Activated T-helper 2 cell treated with anti-CD3 and anti-CD28 coated beads, Interferon-gamma antibody, Interleukin-2, Interleukin-4, amounts not matched to agents 10 μg/mL and 5 μg/mL and 100 μg/mL, durations not matched to agents 14 hours and 24 hours and 36 hours (primary cell): Measurements from ENCODE around the gene PYHIN1. TPM values are rescaled to one million over a fixed set of nuclear protein-coding genes. Genes with fewer than 3 reads are reported as not detected.
"Not testable (repeated sequence)": the region's sequence is repeated elsewhere in the genome, so short reads cannot be mapped to it uniquely, and the experiment has no call there.

Source experiments
- DNase-seq: peaks from one replicate; pipeline ENCODE4 v3.0.0; 2021; ENCODE audit warnings: low spot score
- H3K27ac Mint-ChIP-seq: one replicate; pipeline ENCODE4 v1.8.0; 2021; ENCODE audit warnings: mixed read lengths
- H3K27me3 Mint-ChIP-seq: one replicate; pipeline ENCODE4 v1.8.0; 2021; ENCODE audit warnings: low read depth, mixed read lengths
- H3K36me3 Mint-ChIP-seq: one replicate; pipeline ENCODE4 v1.8.0; 2021; ENCODE audit warnings: low read depth, mixed read lengths
- H3K4me1 Mint-ChIP-seq: one replicate; pipeline ENCODE4 v1.8.0; 2021; ENCODE audit warnings: low read depth, mixed read lengths
- H3K4me3 Mint-ChIP-seq: one replicate; pipeline ENCODE4 v1.8.0; 2021; ENCODE audit warnings: low read depth, mild to moderate bottlenecking, moderate library complexity, mixed read lengths
- H3K9me3 Mint-ChIP-seq: one replicate; pipeline ENCODE4 v1.8.0; 2021; ENCODE audit warnings: mixed read lengths
- intact Hi-C: fragments of 100-400 bp; cut with micrococcal nuclease; formaldehyde crosslinking; loops from one replicate; pipeline ENCODE4 v1.15.1; 2023
- total RNA-seq: library from RNA; stranded (reverse); gene quantifications from 2 replicates; pipeline ENCODE4 v1.2.3, GENCODE V29; 2022

PYHIN1 gene
- total RNA-seq, 1 donor from 2014 or later: 10.0 TPM

DNA sequence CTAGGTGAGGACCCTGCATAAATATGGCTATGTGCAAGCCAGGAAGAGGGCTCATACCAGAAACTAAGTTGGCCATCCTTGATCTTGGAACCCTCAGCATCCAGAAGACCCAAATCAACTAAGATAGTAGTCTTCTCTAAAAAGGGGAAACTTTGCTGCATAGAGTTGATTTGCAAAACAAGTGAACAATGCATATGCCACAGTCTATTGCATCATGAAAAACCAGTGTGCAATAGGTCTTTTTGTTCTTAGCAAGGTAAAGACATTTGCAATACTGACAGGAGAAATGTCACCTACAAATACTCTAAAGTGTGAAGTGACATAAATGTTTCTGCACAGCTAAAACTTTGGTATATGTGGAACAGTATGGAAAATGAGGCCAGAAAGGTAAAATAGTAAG, 76.4 kb downstream of the PYHIN1 start:
- Mint-ChIP-seq H3K27me3 (no peaks in the 10 kb centered on the region), H3K36me3 (peaks cover 66% of the 10 kb centered on the region), H3K27ac (peak overlapping the region; percentile 78), H3K4me3 (peak overlapping the region; percentile 14), H3K4me1 (peaks cover 50% of the 10 kb centered on the region), H3K9me3 (no peaks in the 10 kb centered on the region)
- no peak for DNase-seq
- intact Hi-C loops: loop anchor here (1.0 to 10.0 kb wide), 7 partner anchors 9 to 1873 kb away; partner anchors contain the start of genes ETV3 and PYHIN1

DNA sequence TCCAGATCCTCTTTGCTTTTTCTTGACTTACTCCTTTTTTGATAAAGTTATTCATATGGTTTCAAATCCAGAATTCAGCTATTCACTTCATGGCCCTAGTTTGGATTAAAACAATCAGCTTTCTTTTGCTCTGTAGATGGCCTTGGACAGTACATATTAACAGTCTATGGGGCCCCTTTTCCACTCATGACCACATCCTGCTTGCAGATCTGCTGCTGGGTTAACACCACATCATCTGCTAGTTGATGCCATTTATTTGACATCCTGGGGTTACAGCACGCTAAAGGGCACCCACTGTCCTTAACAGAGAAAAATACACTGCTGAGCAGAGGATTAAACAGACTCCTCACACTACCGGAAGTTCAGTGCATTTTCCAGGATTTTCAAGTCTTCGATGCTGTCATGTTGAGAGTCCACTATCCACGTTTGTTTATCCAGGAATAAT, 77.4 kb downstream of the PYHIN1 start:
- H3K4me1 Mint-ChIP-seq: peaks cover 56% of the 10 kb centered on the region
- H3K4me3 Mint-ChIP-seq: peak overlapping the region; percentile 96
- H3K36me3 Mint-ChIP-seq: peaks cover 74% of the 10 kb centered on the region
- H3K27me3 Mint-ChIP-seq: no peaks in the 10 kb centered on the region
- peak; percentile 64 for DNase-seq
- intact Hi-C loops: loop anchor here (1.0 to 10.0 kb wide), 10 partner anchors 10 to 1874 kb away; partner anchors contain the start of genes ETV3 and PYHIN1
- peak overlapping the region; percentile 99 for H3K27ac Mint-ChIP-seq
- H3K9me3 Mint-ChIP-seq: no peaks in the 10 kb centered on the region

DNA sequence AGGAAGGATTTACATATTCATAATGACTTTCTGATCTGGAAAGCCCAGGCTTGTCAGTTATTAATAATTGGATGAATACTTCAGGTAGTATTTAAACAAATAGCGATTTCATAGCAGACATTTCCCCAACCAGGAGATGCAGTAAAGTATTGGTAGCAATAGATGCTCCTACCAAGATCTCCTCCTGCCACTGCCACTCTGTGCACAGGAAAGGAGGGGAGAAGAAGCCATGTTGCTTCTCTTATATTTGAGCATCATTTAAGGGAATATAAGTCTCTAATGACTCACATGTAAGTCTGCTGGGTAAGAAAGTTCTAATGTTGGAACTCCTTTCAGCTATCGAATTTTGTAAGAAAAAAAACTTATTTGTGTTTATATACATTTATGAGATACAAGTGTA, 77.9 kb downstream of the PYHIN1 start:
- Mint-ChIP-seq H3K4me1 (peaks cover 57% of the 10 kb centered on the region), H3K4me3 (peak overlapping the region; percentile 96), H3K27ac (peak overlapping the region; percentile 99), H3K9me3 (no peaks in the 10 kb centered on the region), H3K36me3 (peaks cover 79% of the 10 kb centered on the region), H3K27me3 (no peaks in the 10 kb centered on the region)
- DNase-seq: no peak
- intact Hi-C loops: loop anchor here (1.0 to 10.0 kb wide), 8 partner anchors 40 to 1874 kb away; partner anchors contain the start of genes ETV3 and PYHIN1

DNA sequence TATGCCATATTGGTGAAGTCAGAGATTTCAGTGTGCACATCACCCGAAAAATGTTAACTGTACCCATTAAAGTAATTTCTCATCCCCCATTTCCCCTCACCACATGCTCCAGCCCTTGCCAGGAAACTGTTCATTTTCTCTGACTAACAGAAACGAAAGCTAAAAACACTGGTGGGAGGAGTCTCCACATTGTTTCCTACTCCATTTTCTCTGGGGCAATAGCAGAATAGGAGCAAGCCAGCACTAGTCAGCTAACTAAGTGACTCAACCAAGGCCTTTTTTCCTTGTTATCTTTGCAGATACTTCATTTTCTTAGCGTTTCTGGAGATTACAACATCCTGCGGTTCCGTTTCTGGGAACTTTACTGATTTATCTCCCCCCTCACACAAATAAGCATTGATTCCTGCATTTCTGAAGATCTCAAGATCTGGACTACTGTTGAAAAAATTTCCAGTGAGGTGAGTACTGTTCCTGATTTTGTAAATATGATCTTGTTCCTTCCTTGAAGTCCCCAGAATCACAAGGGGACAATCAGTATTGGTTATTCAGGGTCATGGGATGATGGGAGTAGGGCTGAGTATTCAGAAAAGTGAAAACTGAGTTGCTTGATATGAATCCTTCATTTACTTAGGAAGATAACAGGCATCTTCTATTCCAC, 78.5 kb downstream of the PYHIN1 start, which contains the start of gene IFI16:
Gene IFI16, plus strand, starts transcription at position 204 of the 658 bp plus-strand sequence. CDS start 4,774 bp downstream, outside the sequence.
- intact Hi-C loops: loop anchor here (1.0 to 10.0 kb wide), 10 partner anchors 41 to 1875 kb away; partner anchors contain the start of genes DCAF8, ETV3 and PYHIN1
- no peaks in the 10 kb centered on the region for H3K9me3 Mint-ChIP-seq
- no peaks in the 10 kb centered on the region for H3K27me3 Mint-ChIP-seq
- H3K4me3 Mint-ChIP-seq: peak within 1 kb of the TSS; percentile 96
- H3K36me3 Mint-ChIP-seq: peaks cover 81% of the 10 kb centered on the region
- peaks cover 57% of the 10 kb centered on the region for H3K4me1 Mint-ChIP-seq
- H3K27ac Mint-ChIP-seq: peak within 1 kb of the TSS; percentile 99
- DNase-seq: peak; percentile 70

DNA sequence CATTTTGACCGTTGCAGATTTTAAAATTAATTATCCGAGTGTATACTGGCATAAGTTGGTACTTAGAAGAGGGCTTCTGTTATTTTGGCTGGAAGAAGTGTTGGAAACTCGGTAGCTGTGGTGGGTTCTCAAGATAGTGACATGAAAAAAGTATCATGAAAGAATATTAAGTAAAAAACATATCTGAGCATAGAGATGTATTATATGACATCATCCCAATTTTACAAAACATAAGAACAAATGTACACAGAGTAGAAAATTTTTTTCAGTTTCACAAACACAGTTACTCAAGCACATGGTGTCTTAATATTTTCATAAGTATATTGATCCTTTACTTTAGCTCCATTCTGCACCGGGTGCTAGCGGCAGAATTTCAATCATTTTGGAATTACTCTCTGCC, 79.0 kb downstream of the PYHIN1 start:
- no peak for DNase-seq
- Mint-ChIP-seq H3K36me3 (peaks cover 83% of the 10 kb centered on the region), H3K4me3 (peak overlapping the region; percentile 96), H3K9me3 (no peaks in the 10 kb centered on the region), H3K4me1 (peaks cover 59% of the 10 kb centered on the region), H3K27ac (peak overlapping the region; percentile 99), H3K27me3 (no peaks in the 10 kb centered on the region)
- intact Hi-C loops: loop anchor here (5.0 kb wide), 2 partner anchors 912 to 1252 kb away; partner anchors contain the start of gene DCAF8

DNA sequence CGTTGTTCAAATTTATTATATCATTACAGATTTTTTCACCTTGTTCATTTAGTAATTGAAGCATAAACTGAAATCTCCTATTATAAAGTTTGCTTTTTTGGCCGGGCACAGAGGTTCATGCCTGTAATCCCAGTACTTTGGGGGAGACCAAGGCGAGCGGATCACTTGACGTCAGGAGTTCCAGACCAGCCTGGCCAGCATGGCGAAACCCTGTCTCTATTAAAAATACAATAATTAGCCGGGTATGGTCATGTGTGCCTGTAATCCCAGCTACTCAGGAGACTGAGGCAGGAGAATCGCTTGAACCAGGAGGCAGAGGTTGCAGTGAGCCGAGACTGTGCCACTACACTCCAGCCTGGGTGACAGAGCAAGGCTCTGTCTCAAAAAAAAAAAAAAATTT, 79.6 kb downstream of the PYHIN1 start:
- not testable (repeated sequence) for H3K27me3 Mint-ChIP-seq, H3K9me3 Mint-ChIP-seq, DNase-seq
- peaks cover 60% of the 10 kb centered on the region for H3K4me1 Mint-ChIP-seq
- H3K4me3 Mint-ChIP-seq: peak overlapping the region; percentile 96
- peak overlapping the region; percentile 99 for H3K27ac Mint-ChIP-seq
- intact Hi-C loops: loop anchor here (5.0 kb wide), 2 partner anchors 911 to 1251 kb away; partner anchors contain the start of gene DCAF8
- H3K36me3 Mint-ChIP-seq: peaks cover 83% of the 10 kb centered on the region

DNA sequence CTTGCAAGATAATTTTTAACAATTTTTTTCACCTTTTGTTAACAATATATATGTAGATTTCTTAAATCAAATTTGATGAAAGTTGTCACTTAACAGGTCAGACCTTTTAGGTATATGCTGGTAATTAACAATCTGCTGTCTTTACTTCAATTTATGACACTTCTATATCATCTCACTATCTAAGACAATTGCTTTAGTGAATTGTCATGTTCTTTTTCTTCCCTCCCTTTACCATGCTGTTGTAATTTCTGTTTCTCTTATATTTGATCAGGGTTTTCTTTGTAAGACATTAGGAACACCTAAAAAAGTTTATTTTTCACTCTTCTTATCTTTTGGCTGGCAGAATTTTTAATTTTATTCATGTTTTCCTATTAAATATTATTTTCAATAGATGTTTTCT, 80.4 kb downstream of the PYHIN1 start:
- peak overlapping the region; percentile 97 for H3K27ac Mint-ChIP-seq
- peak overlapping the region; percentile 88 for H3K4me3 Mint-ChIP-seq
- DNase-seq: no peak
- no peaks in the 10 kb centered on the region for H3K9me3 Mint-ChIP-seq
- intact Hi-C loops: loop anchor here (1.0 to 5.0 kb wide), 3 partner anchors 35 to 1251 kb away; partner anchors contain the start of gene DCAF8
- peaks cover 62% of the 10 kb centered on the region for H3K4me1 Mint-ChIP-seq
- no peaks in the 10 kb centered on the region for H3K27me3 Mint-ChIP-seq
- H3K36me3 Mint-ChIP-seq: peaks cover 83% of the 10 kb centered on the region

DNA sequence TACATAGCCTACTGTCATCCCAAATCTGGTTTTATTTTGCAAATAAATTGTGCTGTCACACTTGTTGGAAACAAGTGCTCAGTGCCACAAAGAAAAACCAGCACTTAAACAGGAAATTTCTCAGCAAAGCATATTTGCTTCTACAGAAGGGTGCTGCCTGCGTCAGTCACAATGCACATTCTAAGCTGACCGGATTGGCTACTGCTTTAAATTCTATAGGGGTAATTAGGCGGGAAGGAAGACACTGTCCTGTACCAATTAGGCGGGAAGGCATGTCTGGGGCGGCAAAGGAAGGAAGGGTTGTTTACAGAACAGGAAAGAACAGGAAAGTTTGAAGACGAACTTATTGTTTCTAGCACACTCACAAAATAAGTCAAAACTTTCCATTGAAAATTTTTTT, 81.1 kb downstream of the PYHIN1 start:
- intact Hi-C loops: loop anchor here (1.0 to 5.0 kb wide), 3 partner anchors 34 to 1250 kb away; partner anchors contain the start of gene DCAF8
- Mint-ChIP-seq H3K4me1 (peaks cover 60% of the 10 kb centered on the region), H3K27ac (peak overlapping the region; percentile 97), H3K36me3 (peaks cover 81% of the 10 kb centered on the region), H3K9me3 (no peaks in the 10 kb centered on the region), H3K4me3 (peak overlapping the region; percentile 88), H3K27me3 (no peaks in the 10 kb centered on the region)
- DNase-seq: peak; percentile 66

DNA sequence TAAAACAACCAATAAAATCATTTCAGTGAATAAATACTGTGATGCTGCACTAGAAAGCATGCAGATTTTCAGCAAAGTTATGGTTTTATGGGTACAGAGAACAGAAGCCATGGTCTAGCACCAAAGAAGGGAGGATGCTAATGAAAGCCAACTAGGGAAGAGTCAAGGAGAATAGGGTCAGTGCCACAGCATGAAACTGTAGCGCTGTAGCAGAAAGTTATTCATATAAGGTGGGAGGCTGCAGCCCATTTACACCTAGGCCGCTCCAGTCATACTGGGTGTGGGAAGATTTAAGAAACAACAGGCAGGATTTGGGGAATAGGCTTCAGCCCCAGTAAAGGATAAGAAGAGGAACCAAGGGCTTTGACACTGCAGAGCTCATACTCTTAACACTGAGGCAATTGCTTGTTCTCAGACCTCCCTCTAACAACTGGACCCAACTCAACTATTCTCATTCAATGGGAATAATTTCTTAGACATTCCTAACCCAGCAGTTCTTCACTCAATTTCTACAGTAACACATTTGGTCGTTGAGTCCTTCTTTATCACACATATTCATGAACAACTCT, 82.7 kb downstream of the PYHIN1 start:
- Mint-ChIP-seq H3K27ac (peak overlapping the region; percentile 97), H3K4me1 (peaks cover 58% of the 10 kb centered on the region), H3K36me3 (peaks cover 84% of the 10 kb centered on the region), H3K27me3 (no peaks in the 10 kb centered on the region), H3K9me3 (no peaks in the 10 kb centered on the region), H3K4me3 (peak overlapping the region; percentile 88)
- no peak for DNase-seq
- intact Hi-C loops: loop anchor here (5.0 kb wide), 2 partner anchors 908 to 1248 kb away; partner anchors contain the start of gene DCAF8

DNA sequence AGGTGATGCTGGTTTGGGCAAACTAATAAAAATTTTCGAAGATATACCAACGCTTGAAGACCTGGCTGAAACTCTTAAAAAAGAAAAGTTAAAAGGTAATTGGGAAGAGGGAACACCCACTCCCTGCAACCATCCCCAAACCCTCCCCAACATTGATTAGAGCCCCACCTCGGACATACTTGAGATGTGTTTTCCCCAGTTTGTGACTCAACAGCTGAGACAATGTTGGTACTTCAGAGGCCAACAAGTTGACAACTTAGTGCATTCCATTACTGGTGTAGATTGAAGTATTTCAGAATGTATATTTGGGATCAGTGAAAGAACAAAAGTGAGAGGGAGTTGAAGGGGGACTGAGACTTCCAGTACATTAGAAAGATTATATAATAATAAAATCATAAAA, 83.5 kb downstream of the PYHIN1 start:
- no peaks in the 10 kb centered on the region for H3K27me3 Mint-ChIP-seq
- peaks cover 88% of the 10 kb centered on the region for H3K36me3 Mint-ChIP-seq
- H3K9me3 Mint-ChIP-seq: no peaks in the 10 kb centered on the region
- peak overlapping the region; percentile 88 for H3K4me3 Mint-ChIP-seq
- intact Hi-C loops: loop anchor here (5.0 kb wide), 2 partner anchors 907 to 1247 kb away; partner anchors contain the start of gene DCAF8
- no peak for DNase-seq
- H3K4me1 Mint-ChIP-seq: peaks cover 59% of the 10 kb centered on the region
- H3K27ac Mint-ChIP-seq: peak overlapping the region; percentile 97

DNA sequence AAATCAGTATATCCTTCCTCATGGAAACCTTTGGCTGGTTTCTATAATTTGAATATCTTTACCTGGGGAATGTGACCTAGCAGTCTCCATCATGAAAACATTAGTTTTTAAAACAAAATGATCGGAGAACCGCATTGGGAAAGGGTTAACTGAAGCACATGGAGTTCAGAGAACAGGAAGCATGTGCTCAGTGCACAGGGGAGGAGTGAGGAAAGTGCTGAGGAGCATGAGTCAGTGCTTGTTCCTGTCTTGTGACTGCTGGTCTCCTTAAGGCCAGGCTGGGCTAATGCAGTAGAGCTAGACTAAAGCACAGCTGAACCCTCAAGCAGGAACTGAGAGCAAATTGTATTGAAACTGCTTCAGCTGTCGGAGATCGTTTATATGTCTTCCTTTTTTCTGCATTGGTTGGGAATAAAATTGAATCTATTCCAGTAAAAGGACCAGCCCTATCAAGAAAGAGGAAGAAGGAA, 84.1 kb downstream of the PYHIN1 start:
- Mint-ChIP-seq H3K27me3 (no peaks in the 10 kb centered on the region), H3K4me3 (peak overlapping the region; percentile 91), H3K27ac (peak overlapping the region; percentile 98), H3K9me3 (no peaks in the 10 kb centered on the region), H3K36me3 (peaks cover 88% of the 10 kb centered on the region), H3K4me1 (peaks cover 60% of the 10 kb centered on the region)
- DNase-seq: peak; percentile 68
- intact Hi-C loops: no loop called here

DNA sequence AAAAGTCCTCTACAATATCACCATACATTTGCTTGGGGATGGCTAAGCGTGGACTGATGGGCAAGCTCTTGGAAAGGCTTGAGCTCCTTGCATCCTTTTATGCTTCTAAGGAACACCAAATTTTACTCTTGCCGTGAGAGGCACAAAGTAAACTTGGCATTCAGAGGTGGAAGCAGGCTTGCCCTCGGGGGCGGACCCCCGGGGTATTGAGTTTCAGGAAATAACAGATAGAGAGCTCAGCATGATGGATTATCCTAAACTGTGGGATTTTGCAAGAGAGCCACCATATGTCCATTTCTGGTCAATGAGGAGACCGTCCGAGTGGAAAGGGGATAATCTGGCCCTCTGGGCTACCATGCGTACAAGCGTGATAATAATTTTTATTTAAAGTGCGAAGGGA, 92.4 kb downstream of the PYHIN1 start:
- DNase-seq: no peak
- Mint-ChIP-seq H3K4me3 (no peak overlapping the region), H3K9me3 (no peaks in the 10 kb centered on the region), H3K36me3 (peaks cover 96% of the 10 kb centered on the region), H3K27ac (peak overlapping the region; percentile 17), H3K27me3 (no peaks in the 10 kb centered on the region), H3K4me1 (peaks cover 70% of the 10 kb centered on the region)
- intact Hi-C loops: no loop called here
